Measurements from ENCODE around the gene OR10AG1.

OR10AG1 gene, protein sequence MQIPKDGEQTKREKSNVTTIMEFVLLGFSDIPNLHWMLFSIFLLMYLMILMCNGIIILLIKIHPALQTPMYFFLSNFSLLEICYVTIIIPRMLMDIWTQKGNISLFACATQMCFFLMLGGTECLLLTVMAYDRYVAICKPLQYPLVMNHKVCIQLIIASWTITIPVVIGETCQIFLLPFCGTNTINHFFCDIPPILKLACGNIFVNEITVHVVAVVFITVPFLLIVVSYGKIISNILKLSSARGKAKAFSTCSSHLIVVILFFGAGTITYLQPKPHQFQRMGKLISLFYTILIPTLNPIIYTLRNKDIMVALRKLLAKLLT

DNA sequence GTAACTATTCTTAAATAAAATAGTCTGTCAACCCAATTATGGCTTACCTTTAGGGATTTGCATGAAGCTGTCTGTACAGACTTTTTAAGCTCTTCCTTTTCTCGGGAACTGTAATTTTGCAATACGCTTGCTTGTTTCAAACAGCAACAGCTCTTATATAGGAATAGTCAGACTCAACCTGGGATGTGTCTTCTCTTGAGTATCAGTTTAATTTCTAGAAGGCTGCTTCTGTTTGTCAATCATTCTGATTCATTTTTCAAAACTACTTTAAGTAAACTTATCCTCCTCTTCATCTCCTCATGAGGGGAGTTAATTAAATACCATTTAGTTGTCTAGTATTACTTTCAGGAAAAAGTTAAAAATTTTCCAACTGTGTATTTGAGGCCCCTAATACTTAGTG lies at the start of gene OR10AG1:
TSS of gene OR10AG1 (minus strand) at position 101 of the 400 bp plus-strand sequence. CDS start at position 63, 38 bp downstream.
- no peak for DNase-seq

DNA sequence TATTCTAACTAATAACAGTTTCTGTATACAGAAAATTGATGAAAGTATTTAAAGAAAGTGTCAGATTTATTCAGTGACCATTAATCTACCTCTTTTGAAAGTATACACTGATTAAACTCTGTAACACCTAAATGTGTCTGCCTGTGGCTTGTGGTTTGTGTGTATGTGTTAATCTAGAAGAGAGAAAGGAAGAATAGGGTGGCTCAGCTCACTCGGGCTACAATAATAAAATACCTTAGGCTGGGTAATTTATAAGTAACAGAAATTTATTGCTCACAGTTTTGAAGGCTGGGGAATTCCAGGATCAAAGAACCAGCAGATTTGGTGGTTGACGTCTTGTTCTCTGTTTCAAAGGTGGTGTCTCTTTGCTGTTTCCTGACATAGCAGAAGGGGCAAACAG lies 44.1 kb upstream of the OR10AG1 start:
- no peak for DNase-seq

DNA sequence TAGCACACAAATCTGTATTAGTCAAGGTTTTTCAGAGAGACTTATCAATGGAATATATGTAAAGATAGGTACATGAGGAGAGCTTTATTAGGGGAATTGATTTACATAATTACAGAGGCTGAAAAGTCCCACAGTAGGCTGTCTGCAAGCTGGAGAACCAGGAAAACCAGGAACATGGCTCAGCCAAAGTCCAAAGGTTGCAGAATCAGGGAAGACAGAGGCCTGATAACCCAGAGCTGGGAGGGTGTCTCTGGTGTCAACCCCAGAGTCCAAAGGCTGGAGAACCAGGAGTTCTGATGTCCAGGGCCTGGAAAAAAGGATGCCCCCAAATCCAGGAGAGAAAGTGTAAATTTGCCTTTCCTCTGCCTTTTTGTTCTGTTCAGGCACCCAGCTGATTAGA lies 41.0 kb upstream of the OR10AG1 start:
- no peak for DNase-seq

DNA sequence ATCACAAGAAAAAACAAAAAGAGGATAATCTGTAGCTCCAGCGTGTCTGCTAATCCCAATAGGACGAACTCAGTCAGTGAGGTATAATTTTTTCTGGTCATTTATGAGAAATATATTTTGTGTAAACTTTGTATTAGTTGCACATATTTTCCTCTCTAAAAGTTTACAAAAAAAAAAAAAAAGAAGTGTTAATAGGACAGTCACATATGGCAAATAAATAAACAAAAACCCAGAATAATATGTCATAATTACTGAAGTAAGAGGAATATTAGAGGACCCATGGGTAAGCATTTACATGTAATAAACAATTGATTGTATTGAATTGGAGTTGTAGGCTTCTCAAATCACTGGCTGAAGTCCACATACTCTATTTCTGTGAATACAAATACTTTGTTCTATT lies 24.8 kb upstream of the OR10AG1 start, which contains the start of gene OR5F1:
TSS of gene OR5F1 (minus strand) at position 101 of the 400 bp plus-strand sequence. CDS start at position 101, 0 bp downstream.
- DNase-seq: no peak

DNA sequence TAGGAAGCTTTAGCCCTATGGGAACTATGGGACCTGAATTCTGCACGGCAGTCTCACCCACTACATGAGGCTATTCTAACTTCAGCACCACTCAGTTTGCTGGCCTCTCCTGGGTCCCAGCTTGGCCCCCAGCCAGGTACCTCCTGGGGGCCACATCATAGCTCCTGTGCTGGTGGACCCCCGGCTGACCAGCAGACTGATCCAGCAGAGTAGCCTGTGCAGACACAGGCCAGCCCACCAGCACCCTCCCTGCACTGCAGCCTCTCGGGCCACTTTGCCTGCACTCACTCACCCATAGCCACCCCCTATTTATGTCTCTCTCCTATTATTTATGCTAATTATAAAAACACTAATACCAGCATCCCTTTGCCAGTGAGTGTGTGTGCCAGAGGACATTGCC lies 1.2 kb upstream of the OR10AG1 start:
- DNase-seq: no peak

DNA sequence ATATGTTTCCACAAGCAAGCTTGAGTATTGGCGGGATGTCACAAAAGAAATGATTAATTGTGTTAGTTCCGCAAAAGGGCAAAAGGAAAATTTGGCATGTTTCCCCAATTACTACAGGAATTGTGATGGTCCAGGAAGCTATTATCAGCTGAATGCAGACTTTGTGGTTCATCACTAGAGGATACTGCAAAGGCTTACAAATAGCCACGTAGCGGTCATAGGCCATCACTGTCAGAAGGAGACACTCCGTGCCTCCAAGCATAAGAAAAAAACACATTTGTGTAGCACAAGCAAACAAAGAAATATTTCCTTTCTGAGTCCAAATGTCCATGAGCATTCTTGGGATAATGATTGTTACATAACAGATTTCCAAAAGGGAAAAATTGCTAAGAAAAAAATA lies 1.8 kb downstream of the OR10AG1 start:
- no peak for DNase-seq

DNA sequence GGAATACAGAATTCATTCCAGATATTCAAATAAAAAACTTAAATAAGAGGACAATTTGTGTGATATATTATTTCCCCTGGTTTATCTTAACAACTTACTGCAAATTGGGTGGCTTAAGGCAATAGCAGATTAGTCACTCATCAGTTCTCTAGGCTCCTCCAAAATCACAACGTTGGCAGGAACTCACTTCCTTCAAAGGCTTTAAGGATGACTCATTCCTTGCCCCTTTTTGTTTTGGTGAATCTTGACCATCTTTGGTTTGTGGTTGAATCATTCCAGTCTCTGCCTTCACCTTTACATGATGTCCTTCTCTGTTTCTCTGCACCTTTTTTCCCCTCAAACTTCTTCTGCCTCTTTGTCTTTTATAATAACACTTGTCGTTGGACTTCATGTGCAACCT lies 3.4 kb downstream of the OR10AG1 start:
- no peak for DNase-seq

DNA sequence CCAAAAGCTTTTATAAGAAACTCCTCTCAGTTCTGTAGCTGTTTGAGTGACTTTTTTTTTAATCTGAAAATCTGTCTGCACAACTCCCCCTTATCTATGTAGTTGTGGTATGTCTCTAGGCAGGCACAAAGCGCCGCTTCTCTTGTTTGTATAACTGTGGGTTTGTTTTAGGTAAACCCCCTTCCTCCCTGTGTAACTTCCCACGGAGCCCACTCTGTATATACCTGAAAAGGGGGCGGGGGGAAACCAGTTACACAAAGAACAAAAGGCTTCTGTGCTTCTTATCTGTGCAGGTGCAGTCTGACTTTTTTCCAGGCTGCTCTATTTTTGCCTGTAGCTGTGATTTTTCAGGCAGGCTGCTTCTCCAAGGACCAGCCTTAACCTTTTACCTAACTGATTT lies 13.2 kb downstream of the OR10AG1 start:
- DNase-seq: no peak

DNA sequence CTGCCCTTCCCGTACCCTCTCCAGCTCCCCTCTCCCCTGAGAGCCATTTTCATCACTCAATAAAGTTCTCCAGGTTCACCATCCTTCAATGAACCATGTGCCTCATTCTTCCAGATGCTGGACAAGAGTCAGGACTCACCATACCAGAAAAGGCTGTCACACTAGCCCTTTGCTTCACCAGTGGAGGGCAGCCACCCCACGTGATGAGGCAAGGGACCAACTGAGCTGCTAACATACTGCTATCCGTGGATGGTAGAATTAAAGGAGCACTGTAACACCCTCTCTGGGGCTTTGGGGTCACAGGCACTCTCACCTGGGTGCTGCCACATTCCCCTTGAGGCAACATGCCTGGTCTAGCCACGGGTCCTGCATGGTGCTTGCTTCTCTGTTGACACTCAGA lies 20.4 kb downstream of the OR10AG1 start:
- no peak for DNase-seq

DNA sequence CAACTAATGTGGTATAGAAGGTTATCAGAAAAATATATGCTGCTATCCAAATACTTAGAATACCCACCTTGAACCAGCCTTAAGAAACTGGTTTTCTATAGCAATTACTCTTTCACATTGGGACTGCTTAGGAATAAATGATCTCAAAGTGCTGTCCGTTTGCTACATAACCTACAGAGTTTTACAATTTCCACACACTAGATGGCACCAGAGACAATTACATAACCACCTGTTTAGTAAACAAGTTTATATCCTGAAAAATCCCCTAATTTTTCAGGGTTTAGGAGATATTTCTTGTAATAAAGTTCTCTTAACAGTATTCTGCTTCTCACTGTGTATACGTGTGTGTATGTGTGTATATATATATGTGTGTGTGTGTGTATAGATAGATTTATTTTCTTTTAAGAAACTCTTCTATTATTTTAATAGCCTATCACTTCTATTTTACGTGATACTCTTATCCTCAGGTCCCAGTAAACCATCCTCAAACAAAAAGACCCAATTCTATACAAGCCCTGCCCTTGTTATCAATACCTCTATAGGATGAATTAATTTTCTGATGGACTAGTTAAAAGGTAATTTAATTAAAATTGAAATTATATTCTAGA lies 26.9 kb downstream of the OR10AG1 start:
- DNase-seq: no peak

DNA sequence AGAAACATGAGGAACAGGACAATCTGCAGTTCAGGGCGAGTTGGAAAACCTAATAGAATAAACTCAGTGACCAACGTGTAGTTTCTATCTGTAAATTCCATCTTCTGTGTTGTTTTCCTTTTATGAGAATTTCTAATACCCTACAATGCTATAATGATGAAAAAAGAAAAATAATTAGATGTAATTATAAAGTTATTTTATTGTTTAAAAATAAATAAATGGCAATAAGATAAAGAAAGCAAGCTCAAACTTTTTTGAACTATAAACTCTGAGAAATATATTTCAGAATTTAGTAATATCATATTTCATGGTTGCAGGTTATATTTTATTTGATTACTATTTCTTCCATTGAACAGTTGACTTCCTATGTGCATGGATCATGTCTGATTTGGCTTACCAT lies 33.4 kb downstream of the OR10AG1 start, which contains the start of gene OR5I1:
TSS of gene OR5I1 (minus strand) at position 101 of the 400 bp plus-strand sequence. CDS start at position 101, 0 bp downstream.
- DNase-seq: no peak

DNA sequence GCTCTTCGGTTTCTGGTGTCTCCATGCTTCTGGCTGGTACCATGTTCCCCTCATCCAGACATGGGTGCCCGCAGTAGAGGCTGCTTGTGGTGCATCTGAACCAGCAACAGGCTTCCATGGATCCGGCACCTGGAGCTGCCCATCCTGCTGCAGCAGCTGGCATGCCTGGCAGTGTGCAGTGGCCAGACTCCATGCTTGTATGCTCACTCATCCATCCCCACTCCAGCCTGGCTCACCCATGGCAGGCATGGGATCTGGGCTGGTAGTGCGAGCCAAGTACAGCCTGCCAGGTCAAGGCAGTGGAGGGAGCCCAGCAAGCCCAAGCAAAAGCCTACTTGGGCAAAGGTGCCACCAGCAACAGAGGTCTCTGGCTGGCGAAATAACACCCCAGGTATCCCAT lies 49.2 kb downstream of the OR10AG1 start:
- no peak for DNase-seq
